Frontal cortex (tissue), 4 donors: Measurements from ENCODE around the gene CD9. TPM values are rescaled to one million over a fixed set of nuclear protein-coding genes. Genes with fewer than 3 reads are reported as not detected.
A peak's percentile ranks its signal among the peaks of the same experiment; 100 is the strongest.
"Not testable (repeated sequence)": the region's sequence is repeated elsewhere in the genome, so short reads cannot be mapped to it uniquely, and the experiment has no call there.

Source experiments
- DNase-seq, 2 donors: peaks; one replicate each; pipeline ENCODE4 v3.0.0; 2012; ENCODE audit warnings: low spot score in 2 of 2
- FAIRE-seq: peaks from 2 replicates; lab custom pipeline; 2012; peaks lifted over from hg19 to GRCh38; lab: Jason Lieb, UNC
- total RNA-seq: library from RNA; depleted of rRNA; stranded (reverse); fragments of >200 nt; gene quantifications from one replicate; pipeline ENCODE4 v1.2.3, GENCODE V29; 2014
- donor health status: control.
- donor health status: control.
- donor health status: control.

Gene CD9
- total RNA-seq, 1 donor from 2014 or later: 26.5 TPM

- no peak for DNase-seq
- FAIRE-seq: no peak
Observed at GRCh38 chr12:6198051-6198450, 2.1 kb upstream of the CD9 start.

- FAIRE-seq (no peak), DNase-seq (no peak)
Observed at GRCh38 chr12:6198556-6198955, 1.6 kb upstream of the CD9 start.

DNA sequence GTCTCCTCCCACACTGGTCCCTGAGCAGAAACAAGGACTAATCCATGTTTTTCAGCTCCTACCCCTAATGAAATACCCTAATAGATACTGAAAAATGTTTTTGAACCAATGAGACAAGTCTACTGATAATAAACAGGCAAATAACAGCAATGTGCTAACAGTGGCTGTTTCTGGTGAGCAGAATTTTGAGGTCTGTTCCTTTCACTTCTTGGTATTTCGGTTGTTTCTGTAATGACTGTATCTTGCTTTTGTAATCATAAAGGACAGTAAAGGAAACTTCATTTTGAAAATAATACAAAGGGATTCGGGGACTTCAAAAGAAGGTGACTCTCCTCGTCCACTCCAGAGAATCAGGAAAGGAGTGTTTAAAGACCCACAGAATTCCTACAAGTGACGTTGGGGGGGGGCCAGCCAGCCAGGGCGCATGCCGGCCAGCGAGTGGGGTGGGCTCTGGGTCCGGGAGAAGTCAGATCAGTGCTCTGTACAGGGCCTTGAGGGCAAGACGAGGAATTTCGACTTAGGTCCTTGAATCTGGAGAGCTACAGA is 1.1 kb upstream of the CD9 start:
- DNase-seq (no peak), FAIRE-seq (no peak)

- FAIRE-seq (no peak), DNase-seq (peak in 1 of 2 donors; percentile 46)
Observed at GRCh38 chr12:6199531-6200255, 507 bp upstream of the CD9 start.

DNA sequence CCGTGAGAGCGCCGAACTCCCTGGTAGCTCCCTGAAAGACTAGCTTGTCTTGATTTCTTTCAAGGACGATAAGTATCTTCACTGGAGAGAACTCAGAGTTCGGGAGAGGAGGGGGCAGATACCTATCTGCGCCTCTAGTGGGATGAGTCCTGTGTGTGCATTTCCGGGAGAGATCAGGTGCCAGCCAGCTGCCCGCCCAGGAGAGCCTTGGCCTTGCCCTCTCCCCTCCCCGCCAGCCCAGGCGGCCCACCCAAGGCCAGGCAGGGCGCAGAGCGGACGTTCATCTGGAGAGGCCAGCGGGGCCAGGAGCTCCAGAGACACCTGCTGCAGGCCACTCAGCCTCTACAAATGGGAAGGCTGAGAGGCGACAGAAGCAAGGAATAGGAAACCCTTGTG is 1.0 kb downstream of the CD9 start:
- DNase-seq: no peak

DNA sequence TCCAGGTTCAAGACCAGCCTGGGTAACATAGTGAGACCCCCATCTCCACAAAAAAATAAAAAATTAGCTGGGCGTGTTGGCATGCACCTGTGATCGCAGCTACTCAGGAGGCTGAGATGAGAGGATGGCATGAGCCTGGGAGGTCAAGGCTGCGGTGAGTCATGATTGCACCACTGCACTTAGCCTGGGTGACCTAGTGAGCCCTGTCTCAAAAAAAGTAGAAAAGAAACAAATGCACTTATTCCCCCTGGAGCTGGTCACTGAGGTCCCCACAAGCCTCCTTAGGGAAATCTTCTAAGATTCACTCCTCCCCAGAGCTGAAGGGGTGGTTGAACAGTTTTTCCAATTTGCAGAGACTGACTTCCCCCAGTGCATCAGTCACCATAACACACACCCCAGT is 1.6 kb downstream of the CD9 start:
- no peak for FAIRE-seq
- no peak for DNase-seq

More for the DNA sequence above, 1.0 kb downstream of the CD9 start:
- no peak for FAIRE-seq

- DNase-seq: no peak
- no peak for FAIRE-seq
Observed at GRCh38 chr12:6202304-6202703, 2.1 kb downstream of the CD9 start.

GRCh38 chr12:6202846-6203245 is 2.6 kb downstream of the CD9 start:
- no peak for FAIRE-seq
- no peak for DNase-seq

DNA sequence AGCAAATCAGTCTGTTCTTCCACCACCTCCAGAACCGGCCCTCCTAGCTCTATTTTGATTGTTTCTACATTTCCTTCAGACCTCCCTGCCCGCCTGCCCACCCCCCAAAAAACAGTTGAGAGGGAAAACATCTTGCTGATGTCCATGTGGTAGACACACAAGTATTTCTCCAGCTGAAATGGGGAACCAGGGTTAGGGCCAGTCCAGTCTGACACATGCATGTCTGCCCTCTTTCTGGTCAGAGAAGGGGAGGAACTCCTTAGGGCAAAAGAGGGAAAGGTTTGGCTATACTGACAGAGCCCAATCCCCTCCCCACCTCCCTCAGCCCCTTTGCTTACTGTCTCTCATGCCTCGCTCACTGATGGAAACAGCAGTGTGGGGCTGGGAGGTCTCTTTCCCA is 3.4 kb downstream of the CD9 start:
- DNase-seq: no peak
- no peak for FAIRE-seq

DNA sequence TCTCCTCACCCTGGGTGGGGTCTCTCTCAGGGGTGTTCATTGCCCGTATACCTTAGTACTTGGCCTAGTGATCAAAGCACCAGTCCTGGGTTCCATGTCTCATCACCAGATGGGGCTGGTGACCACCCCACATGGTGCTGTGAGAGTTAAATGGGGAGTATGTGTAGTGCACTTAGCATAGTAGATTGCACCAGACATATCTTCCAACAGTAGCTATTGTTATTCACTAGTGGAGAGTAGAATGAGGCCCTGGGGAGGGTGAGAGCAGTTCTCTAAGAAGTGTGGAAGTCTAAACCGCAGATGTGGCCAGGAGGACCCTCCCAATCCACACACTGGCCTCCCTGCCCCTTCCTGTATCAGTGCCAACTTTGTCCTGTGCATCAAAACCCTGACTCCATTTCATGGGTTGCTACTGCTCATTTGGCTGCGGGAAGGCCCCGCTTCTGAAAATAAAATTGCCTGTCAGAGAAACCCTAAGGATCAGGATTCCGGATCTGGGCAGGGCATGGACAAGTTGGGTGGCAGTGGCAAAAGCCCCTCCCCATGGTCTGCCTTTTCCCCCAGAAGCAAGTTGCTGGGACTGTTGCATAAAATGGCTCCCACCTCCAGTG is 4.4 kb downstream of the CD9 start:
- FAIRE-seq: no peak
- DNase-seq: no peak

DNA sequence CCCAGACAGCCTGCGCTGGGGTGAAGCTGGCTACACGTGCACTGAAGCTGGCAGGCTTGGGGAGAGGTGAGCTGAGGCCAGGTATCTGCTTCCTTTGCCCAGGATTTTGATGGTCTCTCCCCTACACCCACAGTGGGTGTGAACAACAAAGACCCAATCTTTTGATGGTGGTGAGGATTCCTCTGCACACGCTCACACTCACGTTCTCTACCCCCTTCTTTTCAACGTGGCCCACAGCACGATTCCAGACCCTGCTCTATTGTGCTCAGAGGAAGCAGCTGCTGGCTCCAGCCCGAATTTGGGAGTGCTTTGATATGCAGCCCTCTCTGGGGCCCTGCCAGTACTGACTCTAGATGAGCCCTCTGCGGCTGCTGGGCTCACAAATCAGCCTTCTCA is 4.9 kb downstream of the CD9 start:
- no peak for FAIRE-seq
- DNase-seq: no peak

DNA sequence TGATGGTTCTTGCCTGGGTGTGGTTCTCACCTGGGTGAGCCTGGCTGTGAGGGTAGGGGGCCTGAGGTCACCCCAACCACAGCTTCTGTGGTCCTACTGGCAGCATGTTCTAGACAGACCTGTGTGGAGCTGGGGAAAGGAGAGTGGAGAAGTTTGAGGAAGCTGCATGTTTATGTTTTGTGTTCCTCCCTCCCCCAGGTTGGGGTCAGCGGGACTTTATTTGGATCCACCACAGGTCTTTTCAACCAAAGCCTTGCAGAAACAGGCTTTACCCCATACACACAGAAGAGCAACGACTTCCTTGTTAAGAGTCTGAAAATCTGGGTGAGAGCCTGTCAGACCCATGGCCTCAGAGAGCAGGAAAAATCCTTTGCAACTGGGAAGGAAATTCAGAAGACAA is 5.6 kb downstream of the CD9 start:
- DNase-seq (no peak), FAIRE-seq (no peak)

- no peak for FAIRE-seq
- DNase-seq: no peak
Observed at GRCh38 chr12:6206327-6206726, 6.1 kb downstream of the CD9 start.

DNA sequence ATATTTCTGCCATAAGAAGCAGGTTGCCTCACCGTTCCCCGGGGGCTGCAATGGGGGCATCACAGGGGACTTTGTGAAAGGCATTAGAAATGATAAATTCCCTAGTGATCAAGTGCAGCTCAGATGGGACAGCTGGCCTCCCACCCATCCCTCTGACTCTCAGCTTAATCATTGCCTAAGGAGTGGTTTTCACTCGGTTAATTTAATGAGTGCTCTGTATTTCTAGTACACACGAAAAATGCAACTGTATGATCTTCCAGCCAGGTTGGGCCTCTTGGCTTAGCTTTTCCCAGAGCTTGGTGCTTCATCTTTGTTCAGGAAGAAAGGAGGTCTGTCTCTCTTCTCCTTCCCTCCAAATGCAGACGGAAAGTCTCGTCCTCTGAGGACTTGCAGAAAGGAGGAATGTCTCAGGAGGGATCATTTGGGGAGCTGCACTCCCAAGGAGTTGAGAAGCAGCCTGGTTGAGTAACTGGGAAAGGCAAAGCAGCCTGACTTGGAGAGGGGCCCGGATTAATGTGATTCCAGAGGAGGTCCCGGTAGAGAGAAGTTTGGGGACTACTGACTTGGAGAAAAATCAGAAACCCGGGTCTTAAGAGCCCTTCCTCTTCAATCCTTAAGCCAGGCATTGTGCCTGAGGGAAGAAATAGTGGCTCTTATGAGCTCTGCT is 7.2 kb downstream of the CD9 start:
- FAIRE-seq (no peak), DNase-seq (no peak)

- no peak for DNase-seq
- no peak for FAIRE-seq
Observed at GRCh38 chr12:6208130-6208529, 7.9 kb downstream of the CD9 start.

GRCh38 chr12:6209428-6209827 is 9.2 kb downstream of the CD9 start:
- DNase-seq, FAIRE-seq: not testable (repeated sequence)

GRCh38 chr12:6211421-6211869 is 11.2 kb downstream of the CD9 start:
- no peak for FAIRE-seq
- DNase-seq: no peak

DNA sequence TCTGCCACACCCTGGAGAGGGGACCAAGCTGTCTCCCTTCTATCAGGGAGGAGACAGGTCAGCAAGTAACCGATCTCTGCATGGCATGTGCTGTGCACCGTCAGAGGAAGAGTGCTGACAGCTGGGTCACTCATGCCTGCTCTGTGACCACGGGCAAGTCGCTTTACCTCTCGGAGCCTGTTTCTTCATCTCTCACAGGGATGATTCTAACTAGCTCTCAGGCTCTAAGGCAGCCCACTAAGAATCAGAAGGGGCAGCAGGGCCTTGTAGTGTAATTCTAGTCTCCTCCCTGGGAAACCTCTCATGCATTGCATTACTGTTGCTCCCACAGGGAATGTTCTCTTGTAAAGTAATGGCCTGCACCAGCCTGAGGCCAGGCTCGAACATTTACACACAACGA is 11.9 kb downstream of the CD9 start:
- FAIRE-seq: no peak

DNA sequence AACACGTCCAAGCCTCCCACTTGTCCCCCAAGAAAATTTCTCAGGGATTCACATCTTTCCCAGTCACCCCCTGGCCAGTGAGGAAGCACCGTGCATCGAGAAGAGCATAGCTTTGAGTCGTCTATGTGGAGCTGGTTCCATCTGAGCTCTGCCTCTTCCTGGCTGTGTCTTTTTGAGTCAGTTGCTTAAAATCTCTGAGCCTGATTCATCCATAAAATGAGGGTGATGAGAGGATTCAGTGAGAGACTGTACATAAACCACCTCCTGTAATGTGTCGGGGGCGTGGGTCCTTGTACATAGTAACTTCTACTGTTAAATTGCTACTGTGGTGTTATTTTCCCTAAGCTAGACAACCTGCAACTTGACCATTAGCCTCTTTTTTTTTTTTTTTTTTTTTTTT is 13.8 kb downstream of the CD9 start:
- no peak for DNase-seq
- no peak for FAIRE-seq

More for the DNA sequence above, 11.9 kb downstream of the CD9 start:
- DNase-seq: no peak

GRCh38 chr12:6214633-6215032 is 14.4 kb downstream of the CD9 start:
- FAIRE-seq (no peak), DNase-seq (no peak)
